OCI-LY3 (cell line): ENCODE results near the gene LRRC8D.

Experiments used
- H2AFZ ChIP-seq: fragments of 200-600, 300-600 bp; shearing (Covaris generic); 2 replicates; pipeline ENCODE4 v1.6.0; 2014; ENCODE audit warnings: antibody characterized with exemption, low read depth, low read length
- H3K27ac ChIP-seq: fragments of 200-600, 300-600 bp; sonication (generic); 2 replicates; pipeline ENCODE4 v1.5.1; 2014; ENCODE audit warnings: mild to moderate bottlenecking, low read length, moderate library complexity, mixed read lengths
- H3K27me3 ChIP-seq: fragments of 200-600, 300-600 bp; sonication (generic); 2 replicates; pipeline ENCODE4 v1.6.1; 2014; ENCODE audit warnings: low read depth, low read length, mixed read lengths
- H3K36me3 ChIP-seq: fragments of 200-600, 300-600 bp; sonication (generic); replicated peaks from 2 replicates; pipeline ENCODE3; 2014; ENCODE audit warnings: low read depth, low read length, mixed read lengths
- H3K4me1 ChIP-seq: fragments of 300-600, 200-600 bp; sonication (generic); 2 replicates; pipeline ENCODE4 v1.6.1; 2014; ENCODE audit warnings: low read length, mixed read lengths
- H3K4me2 ChIP-seq: fragments of 200-600, 300-600 bp; sonication (generic); 2 replicates; pipeline ENCODE4 v1.6.1; 2014; ENCODE audit warnings: low read length, mixed read lengths
- H3K4me3 ChIP-seq: fragments of 300-600, 200-600 bp; sonication (generic); 2 replicates; pipeline ENCODE4 v1.5.1; 2014; ENCODE audit warnings: antibody characterized with exemption, mild to moderate bottlenecking, low read length, moderate library complexity
- H3K79me2 ChIP-seq: fragments of 300-600, 200-600 bp; shearing (Covaris generic); 2 replicates; pipeline ENCODE4 v1.6.1; 2014; ENCODE audit warnings: mild to moderate bottlenecking, low read length, mixed read lengths
- H3K9ac ChIP-seq: fragments of 300-600, 200-600 bp; shearing (Covaris generic); 2 replicates; pipeline ENCODE4 v1.6.0; 2014; ENCODE audit warnings: mild to moderate bottlenecking, low read length, moderate library complexity
- H3K9me3 ChIP-seq: fragments of 200-600, 300-600 bp; shearing (Covaris generic); 2 replicates; pipeline ENCODE4 v1.6.1; 2014; ENCODE audit warnings: low read length, mixed read lengths; ENCODE audit not compliant: insufficient read depth
- H4K20me1 ChIP-seq: fragments of 200-600, 300-600 bp; sonication (generic); 2 replicates; pipeline ENCODE4 v1.6.1; 2016; ENCODE audit warnings: low read length, mixed read lengths; ENCODE audit not compliant: insufficient read depth
- EZH2phosphoT487 ChIP-seq: fragments of 200-600 bp; shearing (Covaris generic); IDR thresholded peaks from 2 replicates; pipeline ENCODE4 v1.6.1; 2018; ENCODE audit warnings: antibody characterized with exemption, mixed run types, low read depth
- TF ChIP-seq, protein P1 (sequence below): fragments of 200-600, 300-600 bp; sonication (generic); IDR thresholded peaks from 2 replicates; pipeline ENCODE4 v1.5.1; 2014; ENCODE audit warnings: antibody characterized with exemption, low read length, low read depth

The LRRC8D gene

DNA sequence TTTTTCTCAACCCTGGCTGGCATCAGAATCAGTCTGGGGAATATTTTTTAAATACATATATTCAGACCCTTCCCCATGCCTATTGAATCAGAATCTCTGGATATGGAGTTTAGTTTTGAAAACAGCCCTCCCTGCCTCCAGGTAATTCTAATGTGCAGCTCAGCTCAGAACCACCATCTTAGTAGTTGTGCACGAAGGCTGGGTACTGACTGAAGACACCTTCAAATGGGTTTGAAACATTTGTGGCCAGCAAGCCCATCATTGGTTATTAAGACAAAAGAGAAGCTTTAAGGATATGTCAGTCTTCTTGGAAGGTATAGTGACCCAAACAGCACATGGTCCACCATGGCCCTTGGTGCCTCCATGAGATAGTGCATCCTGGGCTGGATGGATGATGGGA, 7.1 kb downstream of the LRRC8D start:
- Histone ChIP-seq H3K4me2 (no peak overlapping the region), H3K27me3 (no peaks in the 10 kb centered on the region), H3K27ac (no peak overlapping the region), H3K36me3 (peaks cover 4% of the 10 kb centered on the region), H3K4me3 (no peak overlapping the region), H4K20me1 (0 out of 2 replicates have a peak, but pooled peaks cover 2% of the 10 kb centered on the region), H3K4me1 (peaks cover 12% of the 10 kb centered on the region), H3K9ac (no peak overlapping the region), H2AFZ (no peak overlapping the region), H3K79me2 (no peaks in the 10 kb centered on the region), H3K9me3 (no peaks in the 10 kb centered on the region)
- no peak for TF ChIP-seq EZH2phosphoT487
- TF ChIP-seq, protein P1, sequence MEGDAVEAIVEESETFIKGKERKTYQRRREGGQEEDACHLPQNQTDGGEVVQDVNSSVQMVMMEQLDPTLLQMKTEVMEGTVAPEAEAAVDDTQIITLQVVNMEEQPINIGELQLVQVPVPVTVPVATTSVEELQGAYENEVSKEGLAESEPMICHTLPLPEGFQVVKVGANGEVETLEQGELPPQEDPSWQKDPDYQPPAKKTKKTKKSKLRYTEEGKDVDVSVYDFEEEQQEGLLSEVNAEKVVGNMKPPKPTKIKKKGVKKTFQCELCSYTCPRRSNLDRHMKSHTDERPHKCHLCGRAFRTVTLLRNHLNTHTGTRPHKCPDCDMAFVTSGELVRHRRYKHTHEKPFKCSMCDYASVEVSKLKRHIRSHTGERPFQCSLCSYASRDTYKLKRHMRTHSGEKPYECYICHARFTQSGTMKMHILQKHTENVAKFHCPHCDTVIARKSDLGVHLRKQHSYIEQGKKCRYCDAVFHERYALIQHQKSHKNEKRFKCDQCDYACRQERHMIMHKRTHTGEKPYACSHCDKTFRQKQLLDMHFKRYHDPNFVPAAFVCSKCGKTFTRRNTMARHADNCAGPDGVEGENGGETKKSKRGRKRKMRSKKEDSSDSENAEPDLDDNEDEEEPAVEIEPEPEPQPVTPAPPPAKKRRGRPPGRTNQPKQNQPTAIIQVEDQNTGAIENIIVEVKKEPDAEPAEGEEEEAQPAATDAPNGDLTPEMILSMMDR: no peak

DNA sequence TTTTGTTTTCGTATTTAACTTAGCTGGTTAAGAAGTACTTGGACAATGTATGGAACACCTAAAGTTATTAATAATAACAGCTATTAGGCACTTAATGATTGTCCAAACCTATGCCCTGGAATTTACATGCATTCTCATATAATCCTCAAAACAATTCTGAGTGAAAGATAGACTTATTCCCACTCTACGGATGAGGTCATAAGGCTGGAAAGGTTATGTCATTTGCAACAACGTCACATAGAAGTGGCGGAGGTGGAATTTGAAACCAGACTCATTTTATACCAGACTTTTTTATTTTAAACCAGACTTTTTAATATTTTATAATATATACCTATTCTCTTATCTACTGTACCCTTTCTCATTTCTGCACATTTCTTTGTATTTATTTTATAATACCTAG, 8.4 kb downstream of the LRRC8D start:
- Histone ChIP-seq H3K27me3 (no peaks in the 10 kb centered on the region), H3K27ac (no peak overlapping the region), H2AFZ (no peak overlapping the region), H3K9ac (no peak overlapping the region), H3K4me1 (peaks cover 8% of the 10 kb centered on the region), H3K4me3 (no peak overlapping the region), H3K4me2 (no peak overlapping the region), H4K20me1 (peaks cover 2% of the 10 kb centered on the region; the same call in 1 of the 2 replicates), H3K79me2 (no peaks in the 10 kb centered on the region), H3K36me3 (peaks cover 4% of the 10 kb centered on the region), H3K9me3 (no peaks in the 10 kb centered on the region)
- no peak for TF ChIP-seq EZH2phosphoT487
- TF ChIP-seq, protein P1: no peak

DNA sequence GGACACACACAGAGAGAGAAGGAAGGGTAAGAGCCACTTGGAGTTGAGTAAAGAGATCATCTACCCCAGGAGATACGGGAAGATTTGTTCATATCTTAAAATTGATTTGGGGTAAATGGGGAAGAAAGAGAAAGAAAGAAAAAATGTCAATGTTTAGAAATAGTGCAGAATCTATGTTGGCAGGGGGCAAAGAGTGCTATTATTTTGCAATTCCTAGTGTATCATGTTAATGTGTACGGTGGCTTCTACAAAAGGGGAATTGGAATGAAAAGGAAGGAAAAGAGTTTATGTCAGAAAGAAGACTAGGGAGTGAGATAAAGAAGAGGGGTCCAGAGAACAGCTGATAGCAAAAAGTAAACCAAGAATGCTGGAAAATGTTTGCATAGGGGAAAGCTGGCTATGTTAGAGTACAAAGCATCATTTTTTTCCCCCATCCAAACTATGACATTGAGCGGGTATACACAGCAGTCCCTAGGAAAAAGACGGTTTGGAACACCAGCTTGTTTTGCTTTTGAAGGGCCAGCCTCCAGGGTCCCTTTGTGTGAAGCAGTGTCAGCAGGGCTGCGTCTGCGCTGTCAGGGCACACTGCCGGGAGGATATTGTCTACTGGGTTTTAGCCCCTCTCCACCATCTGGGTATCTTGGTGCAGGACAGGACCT, 10.8 kb downstream of the LRRC8D start:
- peaks cover 2% of the 10 kb centered on the region; the same call in 1 of the 2 replicates for H4K20me1 ChIP-seq

DNA sequence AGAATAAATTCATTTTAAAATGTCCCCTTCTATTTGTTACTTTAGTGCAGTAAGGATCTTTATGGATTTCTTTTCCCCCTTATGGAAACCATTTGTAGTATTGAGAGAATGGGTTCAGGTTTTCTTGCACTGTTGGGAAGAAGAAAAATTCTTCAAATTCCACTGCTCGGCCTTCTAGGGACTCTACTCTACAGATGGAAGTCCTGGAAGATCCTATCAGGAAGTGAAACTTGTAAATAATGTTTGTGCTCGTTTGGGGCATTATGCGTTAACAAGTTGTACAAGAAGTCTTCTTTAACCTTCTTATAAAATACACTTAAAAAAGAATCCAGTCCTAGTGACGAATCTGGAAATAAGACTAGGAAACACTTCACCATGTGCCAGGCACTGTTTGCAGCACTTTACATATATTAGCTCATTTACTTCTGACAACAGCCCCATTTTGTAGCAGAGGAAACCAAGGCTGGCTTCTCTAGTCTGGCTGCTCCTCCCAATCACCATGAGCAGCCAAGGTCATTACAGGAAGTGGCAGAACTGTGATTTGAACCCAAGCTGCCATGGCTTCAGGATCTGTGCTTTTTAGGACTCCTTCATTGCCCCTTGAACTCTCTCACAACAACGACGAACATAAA, 11.8 kb downstream of the LRRC8D start:
- Histone ChIP-seq H3K27ac (no peak overlapping the region), H3K9ac (no peak overlapping the region), H4K20me1 (peaks cover 2% of the 10 kb centered on the region; the same call in 1 of the 2 replicates), H3K4me3 (no peak overlapping the region), H3K27me3 (no peaks in the 10 kb centered on the region), H2AFZ (no peak overlapping the region), H3K9me3 (no peaks in the 10 kb centered on the region), H3K4me2 (no peak overlapping the region), H3K79me2 (no peaks in the 10 kb centered on the region), H3K4me1 (peaks cover 8% of the 10 kb centered on the region), H3K36me3 (no peaks in the 10 kb centered on the region)
- TF ChIP-seq, protein P1: no peak
- no peak for TF ChIP-seq EZH2phosphoT487

More for the DNA sequence above, 10.8 kb downstream of the LRRC8D start:
- H3K9ac ChIP-seq: no peak overlapping the region
- no peaks in the 10 kb centered on the region for H3K9me3 ChIP-seq
- no peak overlapping the region for H2AFZ ChIP-seq
- peaks cover 3% of the 10 kb centered on the region for H3K36me3 ChIP-seq
- no peaks in the 10 kb centered on the region for H3K79me2 ChIP-seq
- TF ChIP-seq, protein P1: no peak
- no peak for TF ChIP-seq EZH2phosphoT487
- H3K4me3 ChIP-seq: no peak overlapping the region
- H3K27ac ChIP-seq: no peak overlapping the region
- peaks cover 8% of the 10 kb centered on the region for H3K4me1 ChIP-seq
- H3K27me3 ChIP-seq: no peaks in the 10 kb centered on the region
- no peak overlapping the region for H3K4me2 ChIP-seq
